Measurements from ENCODE around the gene LAPTM4A.

- TF ChIP-seq TCF12 (IDR thresholded peaks at IDR 0.05; ENCODE audit: low read depth) (no peak), EP300 (IDR thresholded peaks at IDR 0.05; ENCODE audit: borderline replicate concordance) (no peak)
Observed at GRCh38 chr2:20062615-20063545, 11.5 kb upstream of the LAPTM4A start.

All from Ishikawa (cell line).